Esophagus muscularis mucosa (tissue), 4 donors: Measurements from ENCODE around the gene STMND1. TPM values are rescaled to one million over a fixed set of nuclear protein-coding genes. Genes with fewer than 3 reads are reported as not detected.

Experiments
- DNase-seq: peaks from one replicate; pipeline ENCODE4 v3.0.0-alpha.2; 2017; ENCODE audit errors: extremely low spot score
- H3K27ac ChIP-seq, 4 donors: fragments of 200-600 bp; sonication (generic); replicated peaks in 1 of 4; 1 replicate in 3 of 4; 2 replicates in 1 of 4; pipeline ENCODE4 v1.5.1; 2016 to 2019; ENCODE audit warnings: mild to moderate bottlenecking in 1 of 4
- H3K27me3 ChIP-seq, 4 donors: fragments of 200-600 bp; sonication (generic); one replicate each; pipeline versions ENCODE4 v1.5.1 to v1.6.0; 2016 to 2019
- H3K36me3 ChIP-seq, 4 donors: fragments of 200-600 bp; sonication (generic); one replicate each; pipeline ENCODE4 v1.5.1; 2016 to 2019
- H3K4me1 ChIP-seq, 4 donors: fragments of 200-600 bp; sonication (generic); one replicate each; pipeline ENCODE4 v1.5.1; 2016 to 2019
- H3K4me3 ChIP-seq, 4 donors: fragments of 200-600 bp; sonication (generic); 1 replicate in 2 of 4; 2 replicates in 2 of 4; pipeline ENCODE4 v1.5.1; 2016 to 2019; ENCODE audit warnings: mild to moderate bottlenecking in 4 of 4, moderate library complexity in 1 of 4
- H3K9me3 ChIP-seq, 4 donors: fragments of 200-600 bp; sonication (generic); 1 replicate in 3 of 4; 2 replicates in 1 of 4; pipeline ENCODE4 v1.5.1; 2016 to 2019
- EP300 ChIP-seq: sonication (generic); formaldehyde crosslinking; IDR thresholded peaks from one replicate; pipeline ENCODE4 v1.6.1; 2017; ENCODE audit warnings: antibody characterized with exemption
- POLR2A ChIP-seq: fragments of 450-650 bp; IDR thresholded peaks from one replicate; pipeline ENCODE4 v1.6.1; 2017; ENCODE audit warnings: antibody characterized with exemption, moderate library complexity, mild to moderate bottlenecking, low read depth
- POLR2AphosphoS5 ChIP-seq, 2 donors: sonication (generic); formaldehyde crosslinking; IDR thresholded peaks; one replicate each; pipeline ENCODE4 v1.6.1; 2017; ENCODE audit warnings: antibody characterized with exemption in 2 of 2
- WGBS: methylation state at CpG from one replicate; pipeline ENCODE4 v1.1.5; 2018; 5-methylcytosine and 5-hydroxymethylcytosine counted together
- intact Hi-C: fragments of 100-400 bp; cut with DNase I; formaldehyde crosslinking; loops from one replicate; pipeline ENCODE4 v1.15.1; 2023
- total RNA-seq, 4 donors: library from RNA; depleted of rRNA; stranded (reverse); fragments of >200 nt; gene quantifications; one replicate each; pipeline versions ENCODE4 v1.1.0 to v1.2.1, GENCODE V29; 2016
- TF ChIP-seq, protein P1 (sequence below), 3 experiments: fragments of 200-600 bp in 2 of 3; fragments of 450-650 bp in 1 of 3; sonication (generic) in 2 of 3; IDR thresholded peaks; one replicate each; pipeline ENCODE4 v1.5.1; 2017 to 2019; ENCODE audit warnings: antibody characterized with exemption in 3 of 3, mild to moderate bottlenecking in 2 of 3, moderate library complexity in 1 of 3

The STMND1 gene
- total RNA-seq, 4 donors from 2014 or later: not detected

DNA sequence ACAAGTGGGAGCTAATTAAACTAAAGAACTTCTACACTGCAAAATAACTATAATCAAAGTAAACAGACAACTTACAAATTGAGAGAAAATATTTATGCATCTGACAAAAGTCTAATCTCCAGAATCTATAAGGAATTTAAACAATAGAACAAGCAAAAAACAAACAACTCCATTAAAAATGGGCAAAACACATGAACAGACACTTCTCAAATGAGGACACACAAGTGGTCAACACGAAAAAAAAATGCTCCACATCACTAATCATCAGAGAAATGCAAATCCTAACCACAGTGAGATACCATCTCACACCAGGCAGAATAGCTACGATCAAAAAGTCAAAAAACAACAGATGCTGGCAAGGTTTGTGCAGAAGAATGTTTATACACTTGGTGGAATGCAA, 36.2 kb downstream of the STMND1 start:
- no peaks in the 10 kb centered on the region for H3K36me3 ChIP-seq
- no peak overlapping the region for H3K27ac ChIP-seq
- H3K9me3 ChIP-seq: peaks cover 0 to 28% (median 21%) of the 10 kb centered on the region in 4 donors
- intact Hi-C loops: no loop called here
- H3K27me3 ChIP-seq: no peaks in the 10 kb centered on the region
- no peaks in the 10 kb centered on the region for H3K4me1 ChIP-seq
- DNase-seq: no peak
- H3K4me3 ChIP-seq: no peak overlapping the region
- no peak for TF ChIP-seq POLR2AphosphoS5 (IDR thresholded peaks at IDR 0.05)
- no peak for TF ChIP-seq POLR2A
- TF ChIP-seq, protein P1, sequence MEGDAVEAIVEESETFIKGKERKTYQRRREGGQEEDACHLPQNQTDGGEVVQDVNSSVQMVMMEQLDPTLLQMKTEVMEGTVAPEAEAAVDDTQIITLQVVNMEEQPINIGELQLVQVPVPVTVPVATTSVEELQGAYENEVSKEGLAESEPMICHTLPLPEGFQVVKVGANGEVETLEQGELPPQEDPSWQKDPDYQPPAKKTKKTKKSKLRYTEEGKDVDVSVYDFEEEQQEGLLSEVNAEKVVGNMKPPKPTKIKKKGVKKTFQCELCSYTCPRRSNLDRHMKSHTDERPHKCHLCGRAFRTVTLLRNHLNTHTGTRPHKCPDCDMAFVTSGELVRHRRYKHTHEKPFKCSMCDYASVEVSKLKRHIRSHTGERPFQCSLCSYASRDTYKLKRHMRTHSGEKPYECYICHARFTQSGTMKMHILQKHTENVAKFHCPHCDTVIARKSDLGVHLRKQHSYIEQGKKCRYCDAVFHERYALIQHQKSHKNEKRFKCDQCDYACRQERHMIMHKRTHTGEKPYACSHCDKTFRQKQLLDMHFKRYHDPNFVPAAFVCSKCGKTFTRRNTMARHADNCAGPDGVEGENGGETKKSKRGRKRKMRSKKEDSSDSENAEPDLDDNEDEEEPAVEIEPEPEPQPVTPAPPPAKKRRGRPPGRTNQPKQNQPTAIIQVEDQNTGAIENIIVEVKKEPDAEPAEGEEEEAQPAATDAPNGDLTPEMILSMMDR (IDR thresholded peaks at IDR 0.05): no peak
- TF ChIP-seq EP300: no peak
- WGBS: 44% methylated on average over 2 of the region's 2 CpGs

DNA sequence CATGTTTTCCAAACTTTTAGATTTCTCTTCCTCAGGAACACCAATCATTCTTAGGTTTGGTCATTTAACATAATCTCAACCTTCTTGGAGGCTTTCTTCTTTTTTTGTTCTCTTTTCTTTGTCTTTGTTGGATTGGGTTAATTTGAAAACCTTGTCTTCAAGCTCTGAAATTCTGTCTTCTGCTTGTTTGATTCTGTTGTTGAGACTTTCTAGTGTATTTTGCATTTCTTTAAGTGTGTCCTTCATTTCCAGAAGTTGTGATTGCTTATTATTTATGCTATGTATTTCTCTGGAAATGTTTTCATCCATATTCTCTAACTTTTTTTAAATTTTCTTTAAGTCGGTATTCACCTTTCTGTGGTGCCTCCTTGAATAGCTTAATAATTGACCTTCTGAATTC, 42.2 kb downstream of the STMND1 start:
- Histone ChIP-seq H3K27me3 (no peaks in the 10 kb centered on the region), H3K4me3 (no peak overlapping the region), H3K4me1 (no peaks in the 10 kb centered on the region), H3K9me3 (peaks cover 0 to 29% (median 10%) of the 10 kb centered on the region in 4 donors), H3K27ac (no peak overlapping the region), H3K36me3 (no peaks in the 10 kb centered on the region)
- DNase-seq: no peak
- TF ChIP-seq POLR2AphosphoS5 (IDR thresholded peaks at IDR 0.05): no peak
- no peak for TF ChIP-seq EP300
- no peak for TF ChIP-seq POLR2A
- TF ChIP-seq, protein P1 (IDR thresholded peaks at IDR 0.05): no peak
- intact Hi-C loops: no loop called here
- WGBS: 93% methylated on average over 1 of the region's 1 CpG

DNA sequence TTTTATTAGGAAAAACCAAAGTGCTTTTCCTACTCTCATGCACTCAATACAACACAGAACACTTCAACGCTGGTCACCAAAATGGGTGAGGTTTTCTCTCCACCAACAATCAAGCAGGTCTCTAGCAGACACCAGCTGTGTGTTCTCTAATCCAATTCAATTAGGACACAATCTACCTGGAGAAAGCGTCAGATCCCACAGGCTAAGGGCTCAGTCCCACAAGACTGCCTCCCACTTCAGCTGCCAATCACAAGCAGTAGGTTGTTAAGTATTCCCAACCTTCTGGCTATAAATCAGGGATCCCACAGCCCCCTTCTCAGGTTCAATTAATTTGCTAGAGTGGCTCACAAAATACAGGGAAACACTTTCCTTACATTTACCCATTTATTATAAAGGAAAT, 47.7 kb downstream of the STMND1 start:
- Histone ChIP-seq H3K27me3 (no peaks in the 10 kb centered on the region), H3K36me3 (no peaks in the 10 kb centered on the region), H3K4me3 (no peak overlapping the region), H3K4me1 (no peaks in the 10 kb centered on the region), H3K27ac (no peak overlapping the region), H3K9me3 (peaks cover 0 to 14% (median 7%) of the 10 kb centered on the region in 4 donors)
- no peak for DNase-seq
- TF ChIP-seq EP300 (no peak), POLR2AphosphoS5 (IDR thresholded peaks at IDR 0.05) (no peak), POLR2A (no peak)
- TF ChIP-seq, protein P1 (IDR thresholded peaks at IDR 0.05): no peak
- WGBS: 79% methylated on average over 2 of the region's 2 CpGs
- intact Hi-C loops: no loop called here

DNA sequence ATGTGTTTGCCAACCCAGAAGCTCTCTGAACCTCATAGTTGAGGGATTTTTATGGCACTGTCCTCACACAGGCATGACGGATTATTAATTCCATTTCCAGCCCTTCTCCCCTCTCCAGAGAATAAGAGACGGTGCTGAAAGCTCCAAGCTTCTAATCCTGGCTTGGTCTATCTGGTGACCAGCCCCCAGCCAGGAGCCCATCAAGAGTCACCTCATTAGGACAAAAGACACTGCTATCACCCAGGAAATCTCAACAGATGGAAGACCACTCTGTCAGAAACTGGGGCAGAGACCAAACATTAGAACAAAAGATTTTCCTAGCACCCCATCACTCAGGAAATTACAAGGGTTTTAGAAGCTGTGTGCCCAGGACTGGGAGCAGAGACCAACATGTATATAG, 48.2 kb downstream of the STMND1 start:
- intact Hi-C loops: loop anchor here (10.0 kb wide), 1 partner anchor 115 kb away; no protein-coding TSS in a partner anchor
- TF ChIP-seq, protein P1 (IDR thresholded peaks at IDR 0.05): no peak
- TF ChIP-seq EP300: no peak
- no peak for TF ChIP-seq POLR2AphosphoS5 (IDR thresholded peaks at IDR 0.05)
- TF ChIP-seq POLR2A: no peak
- Histone ChIP-seq H3K4me3 (no peak overlapping the region), H3K4me1 (no peaks in the 10 kb centered on the region), H3K27me3 (no peaks in the 10 kb centered on the region), H3K36me3 (no peaks in the 10 kb centered on the region), H3K27ac (no peak overlapping the region), H3K9me3 (peaks cover 0 to 11% (median 3%) of the 10 kb centered on the region in 4 donors)
- WGBS: 42% methylated on average over 2 of the region's 2 CpGs
- DNase-seq: no peak

DNA sequence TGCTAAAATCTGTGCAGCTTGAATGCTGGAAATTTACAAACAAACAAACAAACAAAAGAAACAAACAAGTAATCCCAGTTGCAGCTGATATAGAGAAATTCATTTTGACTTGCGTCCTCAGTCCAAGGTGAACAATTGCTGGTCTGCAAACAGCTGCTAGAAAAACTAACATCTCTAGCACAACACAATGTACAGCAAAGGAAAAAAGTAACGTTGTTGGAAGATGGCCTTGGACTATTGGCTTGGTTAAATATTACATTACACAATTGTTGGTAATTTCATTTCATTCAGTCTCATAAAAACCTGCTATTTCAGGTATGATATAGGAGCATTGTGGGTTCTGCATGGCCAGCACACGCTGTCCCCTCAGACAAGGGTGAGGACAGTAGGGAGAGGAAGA, 50.0 kb downstream of the STMND1 start:
- 88% methylated on average over 3 of the region's 3 CpGs for whole genome bisulfite sequencing
- intact Hi-C loops: loop anchor here (10.0 kb wide), 1 partner anchor 113 kb away; no protein-coding TSS in a partner anchor

More for the DNA sequence above, 50.0 kb downstream of the STMND1 start:
- no peaks in the 10 kb centered on the region for H3K27me3 ChIP-seq
- peaks cover 0 to 11% (median 2%) of the 10 kb centered on the region in 4 donors for H3K9me3 ChIP-seq
- H3K36me3 ChIP-seq: no peaks in the 10 kb centered on the region
- no peak overlapping the region for H3K4me3 ChIP-seq
- no peak for DNase-seq
- peaks cover 0 to 4% (median 0%) of the 10 kb centered on the region in 4 donors for H3K4me1 ChIP-seq
- no peak overlapping the region for H3K27ac ChIP-seq
- no peak for TF ChIP-seq POLR2A
- TF ChIP-seq EP300: no peak
- TF ChIP-seq, protein P1 (IDR thresholded peaks at IDR 0.05): no peak
- TF ChIP-seq POLR2AphosphoS5 (IDR thresholded peaks at IDR 0.05): no peak
